GM19328 (cell line): Measurements from ENCODE around the gene DNER.
"Not testable (repeated sequence)": the region's sequence is repeated elsewhere in the genome, so short reads cannot be mapped to it uniquely, and the experiment has no call there.

Experiments
- ATAC-seq: cut with Tn5 transposase; IDR thresholded peaks from one replicate; pipeline ENCODE4 v1.9.1; 2021; ENCODE audit warnings: mild to moderate bottlenecking, moderate library complexity; ENCODE audit not compliant: unreplicated experiment

The DNER gene

DNA sequence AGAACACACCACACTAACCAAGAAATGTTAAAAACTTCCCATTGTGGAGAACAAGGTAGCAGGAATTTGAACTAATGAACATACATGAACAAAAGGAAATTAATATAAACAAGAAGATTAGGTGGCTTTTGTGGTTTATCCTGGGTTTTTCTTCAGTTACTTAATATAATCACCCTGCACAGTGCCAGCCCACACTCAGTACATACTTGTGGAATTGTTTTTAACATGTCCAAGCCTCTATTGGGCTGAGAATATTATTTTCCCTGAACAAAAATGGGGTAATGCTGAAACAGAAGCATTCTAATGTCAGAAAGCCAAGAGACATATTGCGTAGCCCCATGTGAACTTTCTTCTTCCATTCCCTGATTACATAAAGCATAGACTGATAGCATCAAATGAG lies 202.8 kb downstream of the DNER start:
- ATAC-seq, result no peak

DNA sequence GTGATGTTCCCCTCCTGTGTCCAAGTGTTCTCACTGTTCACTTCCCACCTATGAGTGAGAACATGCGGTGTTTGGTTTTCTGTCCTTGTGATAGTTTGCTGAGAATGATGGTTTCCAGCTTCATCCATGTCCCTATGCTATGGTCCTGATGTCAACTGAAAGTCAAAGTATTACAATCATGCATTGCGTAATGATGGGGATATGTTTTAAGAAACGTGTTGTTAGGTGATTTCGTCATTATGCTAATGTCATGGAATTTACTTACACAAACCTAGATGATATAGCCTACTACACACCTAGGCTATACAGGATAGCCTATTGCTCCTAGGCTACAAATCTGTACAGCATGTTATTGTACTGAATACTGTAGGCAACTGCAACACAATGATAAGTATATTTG lies 207.7 kb downstream of the DNER start:
- not testable (repeated sequence) for ATAC-seq

DNA sequence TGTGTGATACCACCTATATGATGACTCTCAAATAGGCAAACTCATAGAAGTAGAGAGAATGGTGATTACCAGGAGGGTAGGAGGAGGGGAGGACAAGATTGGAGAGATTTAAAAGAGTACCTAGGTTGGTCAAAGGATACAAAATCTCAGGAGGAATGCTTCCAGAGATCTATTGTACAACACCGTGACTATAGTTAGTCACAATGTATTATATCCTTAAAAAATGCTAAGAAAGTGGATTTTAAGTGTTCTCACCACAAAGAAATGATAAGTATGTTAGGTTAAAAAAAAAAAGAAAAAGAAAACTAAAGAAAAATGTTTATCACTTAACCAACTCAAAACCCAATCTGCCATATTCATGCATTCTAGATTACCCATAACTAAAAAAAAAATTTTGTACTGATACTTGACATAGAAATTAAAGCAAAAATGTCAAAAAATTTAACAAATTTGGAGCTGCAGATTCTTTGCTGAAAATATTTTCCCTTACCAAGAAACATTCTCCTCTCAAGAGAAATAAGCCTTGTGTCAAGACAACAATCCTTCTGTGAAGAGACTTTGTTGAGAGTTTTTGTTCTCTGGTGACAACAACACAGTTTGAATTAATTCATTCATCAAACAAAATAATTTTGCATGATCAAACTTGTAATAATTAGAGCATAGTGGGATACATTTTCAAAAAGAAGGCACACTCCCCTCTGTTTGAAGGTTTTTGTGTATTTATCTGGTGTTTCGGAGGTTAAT lies 213.1 kb downstream of the DNER start:
- ATAC-seq, result no peak

DNA sequence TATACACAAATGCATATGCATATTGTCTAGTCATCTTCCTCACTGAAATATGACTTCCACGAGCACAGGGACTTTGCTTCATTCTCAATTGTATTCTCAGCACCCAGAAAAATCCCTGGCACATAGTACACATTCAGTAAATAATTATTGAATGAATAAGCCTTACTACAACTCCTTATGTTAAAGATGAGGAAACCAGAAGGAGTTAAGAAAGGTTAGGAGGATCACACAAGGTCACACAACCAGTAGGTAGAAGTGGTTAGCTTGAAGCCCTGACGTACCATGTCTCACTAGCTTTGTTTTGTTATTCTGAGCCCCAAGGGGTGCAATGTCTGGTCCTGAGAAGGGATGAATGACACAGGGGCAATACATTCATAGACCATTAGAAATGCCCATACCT lies 222.3 kb downstream of the DNER start:
- no peak for ATAC-seq

DNA sequence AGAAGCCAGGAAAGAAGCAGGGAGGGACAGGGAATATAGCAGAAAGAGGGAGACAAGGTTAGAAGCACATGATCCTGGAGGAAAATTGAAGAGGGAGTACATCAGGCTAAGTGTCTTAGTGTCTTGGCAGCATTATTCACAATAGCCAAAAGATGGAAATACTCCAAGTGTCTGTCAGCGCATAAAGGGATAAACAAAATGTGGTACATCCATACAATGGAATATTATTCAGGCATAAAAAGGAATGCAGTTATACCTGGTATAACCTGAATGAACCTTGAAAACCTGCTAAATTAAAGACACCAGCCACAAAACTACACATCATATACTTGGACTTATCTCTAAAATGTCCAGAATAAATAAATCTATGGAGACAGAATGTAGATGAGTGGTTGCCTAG lies 224.2 kb downstream of the DNER start:
- no peak for ATAC-seq

DNA sequence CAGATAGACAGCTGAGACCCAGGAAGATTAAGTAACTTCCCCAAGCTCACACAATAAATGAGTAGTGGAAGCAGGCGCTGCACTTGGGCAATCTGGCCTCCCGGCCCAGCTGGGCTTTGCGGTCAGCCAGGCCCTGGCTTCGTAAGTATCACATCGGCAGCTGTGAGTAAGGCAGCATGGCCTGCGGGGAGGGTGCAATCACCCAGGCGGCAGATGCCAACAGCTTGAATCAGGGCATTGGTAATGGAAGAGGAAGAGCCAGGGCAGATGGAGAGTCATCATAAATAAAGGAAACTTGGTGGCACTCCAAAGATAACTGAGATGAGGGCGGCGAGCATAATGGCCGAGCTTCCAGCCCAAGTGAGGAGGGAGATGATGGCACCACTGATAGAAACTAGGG lies 225.3 kb downstream of the DNER start:
- ATAC-seq, result no peak

DNA sequence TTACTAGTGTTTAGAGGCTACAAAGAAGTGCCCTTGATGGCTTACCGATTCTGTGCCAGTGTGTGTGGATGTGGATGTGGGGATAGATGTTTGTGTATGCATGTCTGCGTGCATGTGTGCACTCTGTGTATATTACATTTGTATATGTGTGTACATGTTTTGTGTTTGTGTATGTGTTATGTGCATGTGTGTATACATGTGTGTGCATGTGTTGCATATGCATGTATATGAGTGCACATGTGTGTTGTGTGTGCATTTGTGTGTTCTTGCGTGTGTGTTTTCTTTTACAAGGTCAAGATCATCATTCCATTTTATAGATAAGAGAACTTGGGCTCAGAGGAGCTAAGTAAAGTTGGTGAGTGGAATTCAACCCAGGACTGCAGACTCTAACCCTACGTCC lies 226.1 kb downstream of the DNER start:
- ATAC-seq, result no peak

DNA sequence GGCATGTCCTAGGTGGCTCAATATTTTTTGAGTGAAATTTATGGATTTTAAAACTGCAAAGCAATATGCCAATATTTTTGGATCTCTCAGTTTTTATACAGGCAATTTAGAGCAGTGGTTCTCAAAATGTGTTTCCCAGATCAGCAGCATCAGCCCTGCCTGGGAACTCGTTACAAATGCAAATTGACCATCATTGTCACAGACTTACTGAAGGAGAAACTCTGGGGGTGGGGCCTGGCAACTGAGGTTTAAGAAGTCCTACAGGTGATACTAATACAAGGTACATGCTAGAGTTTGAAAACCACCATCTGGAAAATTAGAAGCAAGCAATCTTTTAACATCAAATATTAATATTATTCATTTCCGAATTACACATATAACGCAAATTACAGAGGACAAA lies 227.7 kb downstream of the DNER start:
- ATAC-seq, result no peak

DNA sequence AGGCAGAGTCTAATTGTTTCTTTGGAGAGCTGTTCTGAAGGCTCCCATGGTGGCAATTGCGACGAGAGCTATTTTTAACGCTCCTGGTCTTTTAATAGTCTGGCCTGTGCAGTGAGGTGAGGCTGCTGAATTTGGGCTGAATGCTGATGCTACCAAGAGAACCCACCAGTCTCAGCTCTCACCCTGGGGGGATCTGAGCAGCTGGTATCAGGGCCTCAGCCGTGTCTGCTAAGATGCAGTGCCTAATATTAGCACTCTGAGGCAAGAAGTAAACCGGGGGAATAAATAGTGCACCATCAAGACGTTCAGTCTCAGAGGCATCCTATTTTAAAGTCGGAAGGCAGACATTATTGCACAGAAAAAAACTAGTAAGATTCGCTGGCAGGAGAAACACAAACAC lies 228.5 kb downstream of the DNER start:
- no peak for ATAC-seq

DNA sequence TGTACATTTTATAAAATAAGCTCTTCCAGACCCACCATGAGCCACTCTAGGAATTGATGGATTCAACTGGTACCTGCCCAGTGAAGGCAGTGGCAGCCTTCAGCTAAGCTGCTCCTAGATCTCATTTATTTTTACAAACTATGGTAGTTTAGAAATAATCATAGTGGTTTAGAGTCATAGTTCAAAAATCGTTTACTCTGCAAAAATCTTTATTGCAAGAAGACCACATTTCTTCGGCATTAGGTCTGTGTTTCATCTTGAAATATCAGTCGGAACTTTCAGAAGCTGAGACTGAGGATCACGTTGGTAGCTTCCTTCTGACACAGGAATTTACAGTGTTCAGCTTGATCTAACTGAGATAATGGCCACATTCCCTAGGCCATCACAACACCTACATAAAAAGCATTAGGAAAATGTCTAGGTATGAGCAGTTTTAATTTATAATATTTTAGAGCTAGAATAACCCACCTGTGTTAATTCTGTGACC lies 237.0 kb downstream of the DNER start:
- ATAC-seq, result no peak

DNA sequence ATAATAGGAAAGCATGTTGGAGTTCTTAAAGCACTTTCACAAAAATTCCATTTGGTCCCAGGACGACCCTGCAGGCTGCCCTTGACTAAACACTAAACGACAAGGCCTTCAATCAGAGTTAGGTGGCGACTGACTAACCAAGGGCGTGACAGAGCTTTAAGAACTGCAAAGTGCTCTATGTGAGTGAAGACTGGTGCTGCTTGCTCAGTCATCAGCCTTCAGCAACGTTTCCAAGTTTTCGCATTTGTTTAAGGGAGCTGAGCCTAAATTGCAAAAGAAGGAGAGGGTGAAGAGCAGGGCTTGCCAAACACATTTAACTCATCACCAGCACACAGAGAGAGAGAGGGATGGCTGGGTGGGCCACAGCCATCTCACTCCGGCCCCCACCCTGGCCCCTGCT lies 238.6 kb downstream of the DNER start:
- no peak for ATAC-seq

DNA sequence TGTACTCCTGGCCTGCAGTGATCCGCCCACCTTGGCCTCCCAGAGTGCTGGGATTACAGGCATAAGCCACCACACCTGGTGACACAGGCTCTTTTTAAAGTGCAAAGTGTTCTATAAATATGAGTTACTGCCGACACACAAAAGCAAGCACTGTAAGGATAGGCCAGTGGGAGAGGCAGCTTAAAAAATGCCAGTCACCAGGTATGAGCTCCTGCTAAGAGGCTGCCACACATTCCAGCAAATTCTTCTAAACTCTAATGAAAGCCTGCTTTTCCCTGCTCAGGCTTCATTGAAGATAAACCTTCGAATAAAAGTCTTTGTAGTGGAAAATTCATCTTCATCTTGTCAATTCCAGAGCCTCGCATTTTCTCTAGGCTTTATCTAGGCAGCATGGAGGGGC lies 240.2 kb downstream of the DNER start:
- no peak for ATAC-seq

DNA sequence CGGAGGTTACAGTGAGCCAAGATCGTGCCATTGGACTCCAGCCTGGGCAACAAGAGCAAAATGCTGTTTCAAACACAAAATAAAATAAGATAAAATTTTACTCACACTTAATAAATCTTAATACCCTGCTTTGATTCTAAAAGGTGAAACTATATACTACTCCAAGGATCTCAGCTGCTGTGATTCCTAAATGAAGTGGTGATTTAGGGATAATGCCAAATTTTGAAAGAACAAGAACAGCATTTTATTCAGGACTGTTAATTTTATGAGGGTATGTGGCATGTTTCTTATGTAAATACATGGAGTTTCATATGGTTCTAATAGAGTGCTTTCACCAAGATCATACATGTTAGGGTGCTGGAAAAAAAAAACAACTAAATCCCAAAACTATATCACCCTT lies 243.6 kb downstream of the DNER start:
- no peak for ATAC-seq

DNA sequence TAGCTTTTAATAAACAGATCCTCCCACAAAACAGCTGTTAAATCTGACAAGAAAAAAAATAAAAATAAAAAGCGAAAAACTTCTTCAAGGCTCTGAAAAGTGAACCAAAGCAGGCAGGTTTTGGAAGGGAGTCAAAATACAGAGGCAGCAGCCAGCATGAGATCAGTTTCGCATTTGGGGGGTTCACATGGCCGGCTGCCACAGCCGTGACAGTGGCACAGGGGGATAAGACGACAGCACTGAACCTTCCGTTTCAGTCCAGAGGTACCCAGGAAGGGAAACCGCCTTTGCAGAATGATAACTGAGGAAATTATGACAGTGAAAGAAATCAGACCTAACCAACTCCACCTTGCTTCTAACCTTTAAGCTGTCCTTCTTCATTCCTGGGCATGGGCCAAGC lies 246.6 kb downstream of the DNER start:
- ATAC-seq, result no peak

DNA sequence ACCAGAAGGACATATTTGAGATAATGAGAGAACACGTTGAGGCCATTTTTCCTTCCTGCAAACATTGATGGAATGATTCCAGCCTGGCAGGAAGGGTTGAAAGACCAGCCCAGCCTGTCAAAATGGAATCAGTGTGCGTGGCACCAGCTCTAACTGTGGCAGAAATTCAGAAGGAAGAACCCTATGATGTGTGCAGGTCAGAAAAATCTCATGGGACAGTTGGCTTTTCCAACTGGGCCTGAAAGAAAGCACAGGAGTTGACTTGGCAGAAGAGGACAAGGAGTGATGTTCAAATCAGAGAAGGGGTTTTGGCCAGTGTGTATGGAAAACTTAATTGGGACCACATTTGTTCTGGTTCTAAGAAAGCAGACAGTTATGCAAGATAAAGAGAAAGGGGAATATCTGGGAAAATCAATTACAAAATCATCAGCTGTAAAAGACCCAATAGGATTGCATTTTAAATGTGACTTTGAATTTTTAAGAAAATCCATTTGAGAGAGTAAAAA lies 250.5 kb downstream of the DNER start:
- ATAC-seq, result no peak

DNA sequence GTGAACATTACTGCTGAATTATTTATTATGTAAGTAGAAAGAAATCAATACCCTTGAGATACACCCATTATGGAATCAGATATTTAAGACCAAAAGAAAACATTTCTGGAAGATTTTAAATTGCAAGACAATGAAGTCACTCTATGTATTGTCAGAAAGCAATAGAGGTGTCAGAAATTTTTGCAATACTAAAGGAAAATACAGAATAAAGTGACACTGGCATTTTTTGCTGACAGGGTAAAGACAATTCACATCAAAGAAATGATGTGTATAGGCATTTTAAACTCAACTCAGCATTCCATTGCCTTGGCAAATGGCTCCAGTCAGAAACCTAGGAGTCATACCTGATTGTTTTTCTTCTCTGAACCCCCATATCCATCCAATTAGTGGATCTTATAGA lies 252.2 kb downstream of the DNER start:
- no peak for ATAC-seq

DNA sequence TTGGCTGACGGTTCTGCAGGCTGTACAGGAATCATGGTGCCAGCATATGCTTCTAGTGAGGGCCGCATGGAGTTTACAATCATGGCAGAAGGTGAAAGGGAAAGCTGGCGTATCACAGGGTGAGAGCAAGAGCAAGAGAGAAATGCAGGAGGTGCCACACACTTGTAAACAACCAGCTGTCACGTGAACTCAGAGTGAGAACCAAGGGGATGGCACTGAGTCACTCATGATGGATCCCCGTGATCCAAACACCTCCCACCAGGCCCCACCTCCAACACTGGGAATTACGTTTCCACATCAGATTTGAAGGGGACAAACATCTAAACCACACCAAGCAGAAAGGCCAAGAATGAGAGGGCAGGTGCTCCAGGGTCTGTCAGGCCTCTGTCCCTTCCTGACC lies 258.3 kb downstream of the DNER start:
- no peak for ATAC-seq

DNA sequence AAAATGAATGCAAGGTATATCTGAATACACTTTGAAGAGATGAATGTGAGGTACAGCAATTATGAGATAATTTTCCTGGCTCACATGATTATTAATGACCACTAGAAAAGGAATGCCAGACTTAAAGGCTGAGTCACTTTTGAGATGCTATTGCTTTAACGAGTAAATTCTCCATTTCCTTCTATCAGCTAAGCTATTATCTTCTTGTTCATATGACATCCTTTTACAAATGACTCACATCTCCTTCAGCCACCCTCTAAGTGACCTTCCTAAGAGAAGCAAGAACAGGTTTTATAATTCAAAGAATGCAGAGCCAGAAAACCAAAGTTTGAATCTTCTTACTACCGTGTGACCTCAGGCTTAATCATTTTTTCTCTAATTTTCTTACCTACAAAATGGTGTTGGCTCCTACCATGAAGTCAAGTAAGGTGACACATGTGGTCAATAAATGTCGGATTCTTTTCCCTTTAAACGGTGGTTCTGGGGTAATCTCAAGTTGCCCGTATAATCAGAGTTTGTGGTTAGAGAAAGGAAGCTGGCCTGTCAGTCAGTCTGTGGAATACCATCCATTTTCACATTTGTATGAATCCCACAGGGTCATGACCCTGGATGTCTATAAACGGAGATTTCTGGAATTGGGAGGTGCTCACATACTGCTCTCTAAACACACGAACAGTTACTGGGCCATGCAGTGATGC lies 259.3 kb downstream of the DNER start:
- ATAC-seq, result no peak

DNA sequence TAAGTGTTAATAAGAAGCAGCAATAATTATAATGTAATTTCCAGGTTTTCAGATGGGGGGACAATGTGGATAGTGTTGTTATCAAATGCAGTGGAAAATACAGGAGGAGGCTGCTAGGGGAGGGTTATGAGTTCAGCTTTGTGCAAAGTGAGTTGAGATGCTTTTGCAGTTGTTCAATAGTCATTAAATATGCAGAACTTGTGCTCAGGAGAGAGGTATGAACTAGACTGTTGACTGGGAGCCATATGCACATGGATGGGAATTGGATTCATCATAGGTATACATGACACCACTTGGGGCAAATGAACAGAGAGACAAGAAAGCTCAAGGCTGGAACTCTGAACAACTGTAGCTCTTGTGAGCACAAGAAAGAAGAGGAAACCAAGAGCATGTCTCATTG lies 261.1 kb downstream of the DNER start:
- no peak for ATAC-seq

DNA sequence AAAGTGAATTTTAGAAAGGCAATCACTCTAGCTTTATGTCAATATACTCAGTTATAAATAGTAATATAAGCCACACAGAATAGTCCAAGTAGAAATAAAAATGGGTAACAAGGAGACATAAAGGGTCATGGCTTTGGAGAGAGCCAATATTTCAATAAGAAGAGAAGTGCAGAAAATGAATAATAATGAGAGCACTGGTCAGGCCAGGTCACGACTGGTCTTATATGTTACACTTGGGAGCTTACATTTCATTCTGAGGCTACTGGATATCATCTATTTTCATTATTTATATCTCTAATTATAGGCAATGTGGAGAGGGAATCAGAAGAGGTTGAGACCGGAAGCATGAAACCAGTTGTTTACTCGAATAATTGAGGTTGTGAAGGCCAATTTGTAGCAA lies 262.5 kb downstream of the DNER start:
- ATAC-seq, result no peak

DNA sequence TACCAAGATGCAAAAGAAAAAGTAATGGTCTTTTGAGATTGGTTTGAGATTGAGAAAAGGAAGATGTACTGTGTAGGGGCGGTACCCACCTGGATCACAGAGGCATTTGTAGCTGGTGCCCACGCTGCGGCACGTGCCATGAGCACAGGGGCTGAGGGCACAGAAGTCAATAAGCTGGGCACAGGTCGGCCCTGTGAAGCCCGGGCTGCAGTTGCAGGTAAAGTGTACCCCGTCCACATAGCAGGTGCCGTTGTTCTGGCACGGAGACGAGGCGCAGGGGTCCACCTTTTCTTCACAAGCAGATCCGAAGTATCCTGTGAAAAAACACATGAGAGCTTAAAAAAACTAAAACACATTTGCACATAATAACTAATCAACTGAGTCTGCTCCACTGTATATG lies 267.1 kb downstream of the DNER start:
- ATAC-seq, result no peak

DNA sequence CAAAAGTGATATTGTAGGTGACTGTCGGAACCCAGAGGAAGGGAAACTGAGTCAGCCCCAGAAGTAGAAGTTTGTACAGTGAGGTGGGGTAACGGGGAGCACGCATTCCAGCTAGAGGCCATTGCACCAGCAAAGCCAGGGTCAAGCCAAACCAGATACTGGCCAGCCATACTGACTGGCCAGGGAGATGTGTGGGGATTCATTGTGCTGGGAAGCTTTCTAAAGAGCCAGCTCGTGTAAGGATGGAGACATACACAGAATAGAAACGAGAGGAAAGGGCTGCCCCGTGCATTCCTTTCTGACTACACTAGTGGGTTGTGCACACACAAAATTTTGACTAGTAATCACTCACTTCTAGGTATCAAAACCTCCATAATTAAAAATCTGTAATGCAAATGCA lies 268.0 kb downstream of the DNER start:
- no peak for ATAC-seq
